Measurements from ENCODE around the gene MRE11.
"Not testable (repeated sequence)": the region's sequence is repeated elsewhere in the genome, so short reads cannot be mapped to it uniquely, and the experiment has no call there.

Gene MRE11

GRCh38 chr11:94405062-94405833, 88.4 kb downstream of the MRE11 start:
- FAIRE-seq, result no peak
- no peak for TF ChIP-seq POU2F2 (IDR thresholded peaks at IDR 0.05; ENCODE audit: low read depth, low read length)
- TF ChIP-seq TAF1 (IDR thresholded peaks at IDR 0.05; ENCODE audit: low read depth, low read length), result no peak
- no peak for TF ChIP-seq SPI1 (IDR thresholded peaks at IDR 0.05; ENCODE audit: low read depth, low read length)
- no peak for TF ChIP-seq POLR2AphosphoS5 (IDR thresholded peaks at IDR 0.05; ENCODE audit: low read depth, low read length)
- no peak for TF ChIP-seq PAX5 (IDR thresholded peaks at IDR 0.05; ENCODE audit: insufficient read depth, low read length, severe bottlenecking)
- TF ChIP-seq POLR2A (IDR thresholded peaks at IDR 0.05; ENCODE audit: low read depth, low read length), result no peak
- DNase-seq (ENCODE audit: insufficient read length, low spot score), result no peak

GRCh38 chr11:94402355-94402754, 91.3 kb downstream of the MRE11 start:
- FAIRE-seq, result no peak
- no peak for DNase-seq (ENCODE audit: insufficient read length, low spot score)

GRCh38 chr11:94401773-94402265, 91.8 kb downstream of the MRE11 start:
- no peak for FAIRE-seq
- TF ChIP-seq POLR2A (IDR thresholded peaks at IDR 0.05; ENCODE audit: low read depth, low read length) (no peak), TAF1 (IDR thresholded peaks at IDR 0.05; ENCODE audit: low read depth, low read length) (no peak), PAX5 (IDR thresholded peaks at IDR 0.05; ENCODE audit: insufficient read depth, low read length, severe bottlenecking) (no peak), POLR2AphosphoS5 (IDR thresholded peaks at IDR 0.05; ENCODE audit: low read depth, low read length) (no peak), POU2F2 (IDR thresholded peaks at IDR 0.05; ENCODE audit: low read depth, low read length) (no peak), SPI1 (IDR thresholded peaks at IDR 0.05; ENCODE audit: low read depth, low read length) (no peak)

More at GRCh38 chr11:94402355-94402754, 91.3 kb downstream of the MRE11 start:
- TF ChIP-seq TAF1 (IDR thresholded peaks at IDR 0.05; ENCODE audit: low read depth, low read length) (no peak), POLR2A (IDR thresholded peaks at IDR 0.05; ENCODE audit: low read depth, low read length) (no peak), POLR2AphosphoS5 (IDR thresholded peaks at IDR 0.05; ENCODE audit: low read depth, low read length) (no peak), SPI1 (IDR thresholded peaks at IDR 0.05; ENCODE audit: low read depth, low read length) (no peak), POU2F2 (IDR thresholded peaks at IDR 0.05; ENCODE audit: low read depth, low read length) (no peak), PAX5 (IDR thresholded peaks at IDR 0.05; ENCODE audit: insufficient read depth, low read length, severe bottlenecking) (no peak)

GRCh38 chr11:94400839-94401772, 92.5 kb downstream of the MRE11 start, which contains the start of gene GPR83:
TSS of gene GPR83 (minus strand) at chr11:94401419. CDS start at chr11:94401247, 172 bp downstream.
- TF ChIP-seq PAX5 (IDR thresholded peaks at IDR 0.05; ENCODE audit: insufficient read depth, low read length, severe bottlenecking) (no peak), POU2F2 (IDR thresholded peaks at IDR 0.05; ENCODE audit: low read depth, low read length) (no peak), POLR2AphosphoS5 (IDR thresholded peaks at IDR 0.05; ENCODE audit: low read depth, low read length) (no peak), SPI1 (IDR thresholded peaks at IDR 0.05; ENCODE audit: low read depth, low read length) (no peak), TAF1 (IDR thresholded peaks at IDR 0.05; ENCODE audit: low read depth, low read length) (no peak), POLR2A (IDR thresholded peaks at IDR 0.05; ENCODE audit: low read depth, low read length) (no peak)
- FAIRE-seq (peak; percentile 23), DNase-seq (ENCODE audit: insufficient read length, low spot score) (no peak)

More at GRCh38 chr11:94401773-94402265, 91.8 kb downstream of the MRE11 start:
- no peak for DNase-seq (ENCODE audit: insufficient read length, low spot score)

- no peak for DNase-seq (ENCODE audit: insufficient read length, low spot score)
- TF ChIP-seq SPI1 (IDR thresholded peaks at IDR 0.05; ENCODE audit: low read depth, low read length), result no peak
- no peak for TF ChIP-seq POLR2A (IDR thresholded peaks at IDR 0.05; ENCODE audit: low read depth, low read length)
- TF ChIP-seq POU2F2 (IDR thresholded peaks at IDR 0.05; ENCODE audit: low read depth, low read length), result no peak
- no peak for TF ChIP-seq PAX5 (IDR thresholded peaks at IDR 0.05; ENCODE audit: insufficient read depth, low read length, severe bottlenecking)
- TF ChIP-seq TAF1 (IDR thresholded peaks at IDR 0.05; ENCODE audit: low read depth, low read length), result no peak
- TF ChIP-seq POLR2AphosphoS5 (IDR thresholded peaks at IDR 0.05; ENCODE audit: low read depth, low read length), result no peak
- no peak for FAIRE-seq
Observed at GRCh38 chr11:94400457-94400838, 93.2 kb downstream of the MRE11 start.

- FAIRE-seq, result no peak
- no peak for DNase-seq (ENCODE audit: insufficient read length, low spot score)
- no peak for TF ChIP-seq POU2F2 (IDR thresholded peaks at IDR 0.05; ENCODE audit: low read depth, low read length)
- TF ChIP-seq PAX5 (IDR thresholded peaks at IDR 0.05; ENCODE audit: insufficient read depth, low read length, severe bottlenecking), result no peak
- TF ChIP-seq POLR2AphosphoS5 (IDR thresholded peaks at IDR 0.05; ENCODE audit: low read depth, low read length), result no peak
- no peak for TF ChIP-seq POLR2A (IDR thresholded peaks at IDR 0.05; ENCODE audit: low read depth, low read length)
- TF ChIP-seq SPI1 (IDR thresholded peaks at IDR 0.05; ENCODE audit: low read depth, low read length), result no peak
- no peak for TF ChIP-seq TAF1 (IDR thresholded peaks at IDR 0.05; ENCODE audit: low read depth, low read length)
Observed at GRCh38 chr11:94400050-94400449, 93.6 kb downstream of the MRE11 start.

- DNase-seq (ENCODE audit: insufficient read length, low spot score), result no peak
- TF ChIP-seq POLR2AphosphoS5 (IDR thresholded peaks at IDR 0.05; ENCODE audit: low read depth, low read length) (no peak), PAX5 (IDR thresholded peaks at IDR 0.05; ENCODE audit: insufficient read depth, low read length, severe bottlenecking) (no peak)
- FAIRE-seq, result no peak
Observed at GRCh38 chr11:94398101-94398500, 95.5 kb downstream of the MRE11 start.

- DNase-seq (ENCODE audit: insufficient read length, low spot score), result no peak
- no peak for FAIRE-seq
- TF ChIP-seq POLR2A (IDR thresholded peaks at IDR 0.05; ENCODE audit: low read depth, low read length) (no peak), TAF1 (IDR thresholded peaks at IDR 0.05; ENCODE audit: low read depth, low read length) (no peak), SPI1 (IDR thresholded peaks at IDR 0.05; ENCODE audit: low read depth, low read length) (no peak), PAX5 (IDR thresholded peaks at IDR 0.05; ENCODE audit: insufficient read depth, low read length, severe bottlenecking) (no peak), POU2F2 (IDR thresholded peaks at IDR 0.05; ENCODE audit: low read depth, low read length) (no peak), POLR2AphosphoS5 (IDR thresholded peaks at IDR 0.05; ENCODE audit: low read depth, low read length) (no peak)
Observed at GRCh38 chr11:94396282-94396681, 97.4 kb downstream of the MRE11 start.

GRCh38 chr11:94391937-94392336, 101.7 kb downstream of the MRE11 start:
- FAIRE-seq; DNase-seq (ENCODE audit: insufficient read length, low spot score): not testable (repeated sequence)

Measured in GM12891 (cell line).